NT2/D1 (cell line): ENCODE results near the gene NOL11.
A peak's percentile ranks its signal among the peaks of the same experiment; 100 is the strongest.
"Not testable (repeated sequence)": the region's sequence is repeated elsewhere in the genome, so short reads cannot be mapped to it uniquely, and the experiment has no call there.

ENCODE experiments used
- DNase-seq: peaks from one replicate; pipeline ENCODE4 v3.0.0-alpha.2; 2011; ENCODE audit warnings: low read depth, low spot score
- H3K27me3 ChIP-seq: 2 replicates; pipeline ENCODE4 v1.6.0; 2011; ENCODE audit warnings: mild to moderate bottlenecking; ENCODE audit not compliant: insufficient read length, insufficient read depth
- H3K36me3 ChIP-seq: 2 replicates; pipeline ENCODE4 v1.6.1; 2011; ENCODE audit warnings: mild to moderate bottlenecking, low read length, mixed read lengths; ENCODE audit not compliant: insufficient read depth, insufficient read length
- H3K4me1 ChIP-seq: 2 replicates; pipeline ENCODE4 v1.5.1; 2011; ENCODE audit not compliant: insufficient read depth, insufficient read length
- H3K4me3 ChIP-seq: 2 replicates; pipeline ENCODE4 v1.5.1; 2011; ENCODE audit warnings: low read depth; ENCODE audit not compliant: insufficient read length
- H3K9ac ChIP-seq: 2 replicates; pipeline ENCODE4 v1.6.0; 2011; ENCODE audit warnings: low read depth; ENCODE audit not compliant: insufficient read length
- H3K9me3 ChIP-seq: 2 replicates; pipeline ENCODE4 v1.5.1; 2011; ENCODE audit warnings: mild to moderate bottlenecking, low read length; ENCODE audit not compliant: insufficient read depth
- SUZ12 ChIP-seq: IDR thresholded peaks from 2 replicates; pipeline ENCODE4 v1.6.1; 2011; ENCODE audit not compliant: insufficient read length, insufficient read depth; ENCODE audit errors: extremely low read depth
- YY1 ChIP-seq: IDR thresholded peaks from 2 replicates; pipeline ENCODE4 v1.6.1; 2011; ENCODE audit not compliant: insufficient read length, insufficient read depth
- ZNF274 ChIP-seq: IDR thresholded peaks from 2 replicates; pipeline ENCODE4 v1.6.1; 2011; ENCODE audit warnings: mild to moderate bottlenecking, low read depth, low read length

The NOL11 gene

DNA sequence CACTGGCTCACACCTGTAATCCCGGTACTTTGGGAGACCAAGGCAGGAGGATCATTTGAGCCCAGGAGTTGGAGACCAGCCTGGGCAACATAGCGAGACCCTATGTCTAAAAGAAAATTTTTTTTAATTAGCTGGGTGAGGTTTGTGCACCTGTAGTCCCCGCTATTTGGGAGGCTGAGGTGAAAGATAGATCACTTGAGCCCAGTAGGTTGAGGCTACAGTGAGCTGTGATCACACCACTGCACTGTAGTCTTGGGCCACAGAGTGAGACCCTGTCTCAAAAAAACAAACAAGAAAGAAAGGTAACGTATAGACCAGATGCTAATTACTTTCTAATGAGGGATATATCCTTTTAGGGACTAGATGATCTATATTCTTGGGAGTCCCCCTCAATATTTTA, 8.1 kb downstream of the NOL11 start:
- no peaks in the 10 kb centered on the region for H3K27me3 ChIP-seq
- DNase-seq: no peak
- TF ChIP-seq SUZ12: no peak
- no peak for TF ChIP-seq YY1
- no peak for TF ChIP-seq ZNF274
- H3K9ac ChIP-seq: no peak overlapping the region
- H3K4me3 ChIP-seq: no peak overlapping the region
- H3K36me3 ChIP-seq: peaks cover 92% of the 10 kb centered on the region
- no peaks in the 10 kb centered on the region for H3K4me1 ChIP-seq
- H3K9me3 ChIP-seq: peaks cover 8% of the 10 kb centered on the region; the same call in 1 of the 2 replicates

DNA sequence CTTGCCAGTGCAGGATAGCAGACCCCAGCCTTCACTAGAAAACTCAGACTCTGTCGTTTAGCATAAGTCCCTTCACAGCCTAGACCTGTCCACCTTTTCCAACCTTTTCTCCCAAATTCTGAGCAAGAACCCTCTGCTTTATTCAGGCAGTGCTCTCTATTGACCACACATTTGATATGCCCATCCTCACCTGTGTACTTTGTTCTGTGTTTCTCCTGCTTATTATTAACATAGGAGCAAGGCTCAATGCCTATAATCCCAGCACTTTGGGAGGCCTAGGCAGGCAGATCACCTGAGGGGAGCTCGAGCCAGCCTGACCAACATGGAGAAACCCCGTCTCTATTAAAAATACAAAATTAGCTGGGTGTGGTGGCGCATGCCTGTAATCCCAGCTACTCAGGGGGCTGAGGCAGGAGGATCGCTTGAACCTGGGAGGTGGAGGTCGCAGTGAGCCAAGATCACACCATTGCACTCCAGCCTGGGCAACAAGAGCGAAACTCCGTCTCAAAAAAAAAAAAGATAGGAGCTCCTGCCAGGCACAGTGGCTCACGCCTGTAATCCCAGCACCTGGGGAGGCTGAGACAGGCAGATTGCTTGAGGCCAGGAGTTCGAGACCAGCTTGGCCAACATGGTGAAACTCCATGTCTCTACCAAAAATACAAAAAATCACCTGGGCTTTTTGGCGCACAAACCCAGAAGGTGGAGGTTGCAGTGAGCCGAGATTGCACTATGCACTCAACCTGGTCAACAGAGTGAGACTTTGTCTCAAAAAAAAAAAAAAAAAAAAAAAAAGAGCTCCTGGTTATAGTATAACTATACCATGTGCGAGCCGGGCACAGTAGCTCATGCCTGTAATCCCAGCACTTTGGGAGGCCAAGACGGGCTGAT, 9.7 kb downstream of the NOL11 start:
- peaks cover 89% of the 10 kb centered on the region for H3K36me3 ChIP-seq

DNA sequence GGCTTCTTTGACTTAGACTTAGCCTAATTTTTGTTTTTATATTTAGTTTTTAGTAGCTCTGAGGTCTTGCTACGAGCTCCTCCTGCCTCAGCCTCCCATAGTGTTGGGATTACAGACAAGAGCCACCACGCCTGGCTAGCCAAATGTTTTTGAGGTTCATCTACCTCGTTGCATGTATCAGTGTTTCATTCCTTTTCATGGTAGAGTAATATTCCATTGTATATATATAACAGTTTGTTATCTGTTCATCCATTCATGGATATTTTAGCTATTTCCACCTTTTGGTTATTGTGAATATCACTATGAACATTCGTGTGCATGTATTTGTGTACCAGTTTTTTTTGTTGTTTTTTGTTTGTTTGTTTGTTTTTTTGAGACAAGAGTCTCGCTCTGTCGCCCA, 12.2 kb downstream of the NOL11 start:
- no peak for DNase-seq
- H3K27me3 ChIP-seq: no peaks in the 10 kb centered on the region
- H3K4me3 ChIP-seq: no peak overlapping the region
- H3K36me3 ChIP-seq: peaks cover 90% of the 10 kb centered on the region
- H3K4me1 ChIP-seq: no peaks in the 10 kb centered on the region
- no peak overlapping the region for H3K9ac ChIP-seq
- H3K9me3 ChIP-seq: peaks cover 8% of the 10 kb centered on the region; the same call in 1 of the 2 replicates
- TF ChIP-seq YY1: no peak

More for the DNA sequence above, 9.7 kb downstream of the NOL11 start:
- not testable (repeated sequence) for H3K9me3 ChIP-seq, H3K4me3 ChIP-seq, H3K9ac ChIP-seq, H3K4me1 ChIP-seq, DNase-seq, H3K27me3 ChIP-seq

DNA sequence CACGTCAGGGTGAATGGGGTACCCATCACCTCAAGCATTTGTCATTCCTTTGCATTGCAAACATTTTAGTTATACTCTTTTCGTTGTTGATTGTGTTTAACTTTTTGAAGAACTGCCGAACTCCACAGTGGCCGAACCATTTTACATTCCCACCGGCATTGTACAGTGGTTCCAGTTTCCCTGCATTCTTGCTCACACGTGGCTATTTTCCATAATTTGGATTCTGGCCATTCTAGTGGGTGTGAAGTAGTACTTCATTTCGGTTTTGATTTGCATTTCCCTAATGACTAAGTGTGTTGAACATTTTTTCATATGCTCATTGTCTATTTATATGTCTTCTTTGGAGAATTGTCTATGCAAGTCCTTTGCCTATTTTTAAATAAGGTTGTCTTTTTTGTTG, 13.0 kb downstream of the NOL11 start:
- no peak overlapping the region for H3K9ac ChIP-seq
- peaks cover 90% of the 10 kb centered on the region for H3K36me3 ChIP-seq

DNA sequence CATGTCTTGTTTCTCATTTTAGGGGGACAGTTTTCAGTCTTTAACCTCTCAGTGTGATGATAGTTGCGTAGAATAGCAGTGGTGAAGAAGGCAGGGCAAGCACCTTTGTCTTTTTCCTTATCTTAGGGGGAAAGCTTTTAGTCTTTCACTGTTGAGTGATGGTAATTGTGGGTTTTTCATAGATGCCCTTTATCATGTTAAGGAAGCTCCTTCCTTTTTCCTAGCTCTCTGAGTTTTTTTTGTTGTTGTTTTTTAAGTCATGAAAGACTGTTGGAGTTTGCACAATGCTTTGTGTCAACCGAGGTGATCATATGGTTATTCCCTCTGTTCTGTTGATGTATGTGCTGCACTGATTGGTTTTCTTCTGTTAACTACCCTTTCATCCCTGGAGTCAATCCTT, 15.7 kb downstream of the NOL11 start:
- H3K9ac ChIP-seq: no peak overlapping the region
- TF ChIP-seq YY1 (no peak), SUZ12 (no peak)
- peaks cover 93% of the 10 kb centered on the region for H3K36me3 ChIP-seq
- DNase-seq: peak; percentile 39
- H3K27me3 ChIP-seq: no peaks in the 10 kb centered on the region
- no peaks in the 10 kb centered on the region for H3K4me1 ChIP-seq
- H3K9me3 ChIP-seq: peaks cover 8% of the 10 kb centered on the region; the same call in 1 of the 2 replicates
- H3K4me3 ChIP-seq: no peak overlapping the region

More for the DNA sequence above, 13.0 kb downstream of the NOL11 start:
- no peak for DNase-seq
- no peaks in the 10 kb centered on the region for H3K4me1 ChIP-seq
- TF ChIP-seq ZNF274: no peak
- TF ChIP-seq YY1: no peak
- TF ChIP-seq SUZ12: no peak
- peaks cover 8% of the 10 kb centered on the region; the same call in 1 of the 2 replicates for H3K9me3 ChIP-seq
- no peaks in the 10 kb centered on the region for H3K27me3 ChIP-seq
- H3K4me3 ChIP-seq: no peak overlapping the region

DNA sequence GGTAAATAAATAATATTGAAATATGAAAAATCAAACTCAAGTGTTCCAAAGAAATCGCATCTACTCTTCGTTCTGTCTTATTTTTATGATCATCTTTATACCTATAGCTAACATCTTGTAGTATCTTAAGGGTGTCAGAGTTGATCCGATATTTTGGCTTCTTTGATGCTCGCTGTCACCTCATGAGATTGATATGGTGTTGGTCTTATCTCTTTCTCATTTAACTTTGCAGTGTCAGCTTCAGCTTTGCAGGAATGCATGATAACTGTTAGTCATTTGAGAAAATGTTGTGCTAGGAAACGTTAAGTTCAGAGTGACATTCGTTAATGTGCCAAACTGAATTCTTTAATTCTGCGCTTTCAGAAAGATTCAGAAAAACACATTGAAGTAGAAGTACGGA, 19.4 kb downstream of the NOL11 start:
- TF ChIP-seq ZNF274 (no peak), YY1 (no peak), SUZ12 (no peak)
- Histone ChIP-seq H3K9me3 (no peaks in the 10 kb centered on the region), H3K4me1 (no peaks in the 10 kb centered on the region), H3K4me3 (no peak overlapping the region), H3K27me3 (no peaks in the 10 kb centered on the region), H3K36me3 (peaks cover 95% of the 10 kb centered on the region), H3K9ac (no peak overlapping the region)
- DNase-seq: no peak

DNA sequence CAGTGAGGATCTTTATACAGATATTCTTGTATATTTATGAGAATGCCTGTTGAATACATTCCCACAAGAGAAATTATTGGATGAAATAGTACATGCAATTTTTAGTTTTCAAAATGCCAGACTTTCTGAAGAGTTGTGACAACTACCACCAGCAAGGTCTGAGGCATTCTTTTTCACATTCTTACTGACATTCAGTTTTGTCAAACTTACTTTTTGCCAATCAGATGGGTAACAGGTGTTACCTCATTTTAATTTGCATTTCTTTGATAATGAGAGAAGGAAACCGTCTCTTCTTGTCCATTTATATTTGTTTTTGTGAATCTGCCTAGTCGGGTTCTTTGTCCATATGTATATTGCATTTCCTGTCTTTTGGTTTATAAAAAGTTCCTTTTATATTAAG, 24.3 kb downstream of the NOL11 start:
- no peak for DNase-seq
- H3K9me3 ChIP-seq: no peaks in the 10 kb centered on the region
- TF ChIP-seq YY1 (no peak), ZNF274 (no peak)
- H3K4me1 ChIP-seq: no peaks in the 10 kb centered on the region
- H3K27me3 ChIP-seq: no peaks in the 10 kb centered on the region
- no peak overlapping the region for H3K4me3 ChIP-seq
- H3K9ac ChIP-seq: no peak overlapping the region
- peaks cover 94% of the 10 kb centered on the region for H3K36me3 ChIP-seq
